LNCAP (cell line): Measurements from ENCODE around the gene UNC5A.

Source experiments
- TF ChIP-seq, protein P1 (sequence below): fragments of 450-650 bp; IDR thresholded peaks from 2 replicates; pipeline ENCODE4 v1.5.1; 2017; ENCODE audit warnings: mild to moderate bottlenecking

The UNC5A gene

DNA sequence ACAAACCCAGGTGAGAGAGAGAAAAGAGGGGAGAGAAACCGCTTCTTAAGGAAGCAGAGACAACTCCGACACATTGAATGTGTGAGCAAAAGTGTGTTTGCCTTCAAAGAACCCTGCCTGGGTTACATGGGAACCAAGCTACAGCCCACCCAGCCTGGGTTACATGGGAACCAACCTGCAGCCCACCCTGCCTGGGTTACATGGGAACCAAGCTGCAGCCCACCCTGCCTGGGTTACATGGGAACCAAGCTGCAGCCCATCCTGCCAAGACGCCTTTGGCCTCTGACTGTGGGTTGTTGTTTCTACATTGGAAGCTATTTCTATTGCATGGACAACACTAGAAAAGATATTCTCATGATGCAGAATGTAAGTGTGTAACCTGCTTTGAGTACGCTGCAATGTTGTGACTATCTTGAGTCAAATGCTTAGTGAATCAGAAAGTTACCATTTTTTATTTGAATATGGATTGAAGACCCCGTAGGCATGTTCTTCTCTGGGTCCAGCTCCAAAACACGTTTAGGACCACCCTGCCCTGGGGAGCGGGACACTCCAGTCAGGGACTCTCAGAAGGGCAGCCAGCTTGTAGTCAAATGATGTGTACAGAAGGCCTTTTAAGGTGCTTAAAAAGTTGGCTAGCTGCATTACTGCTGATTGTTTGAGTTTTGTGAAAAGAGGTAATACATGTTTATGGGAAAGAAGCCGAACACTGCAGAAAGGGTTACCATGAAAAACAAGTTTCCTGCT is 39.1 kb upstream of the UNC5A start:
- TF ChIP-seq, protein P1, sequence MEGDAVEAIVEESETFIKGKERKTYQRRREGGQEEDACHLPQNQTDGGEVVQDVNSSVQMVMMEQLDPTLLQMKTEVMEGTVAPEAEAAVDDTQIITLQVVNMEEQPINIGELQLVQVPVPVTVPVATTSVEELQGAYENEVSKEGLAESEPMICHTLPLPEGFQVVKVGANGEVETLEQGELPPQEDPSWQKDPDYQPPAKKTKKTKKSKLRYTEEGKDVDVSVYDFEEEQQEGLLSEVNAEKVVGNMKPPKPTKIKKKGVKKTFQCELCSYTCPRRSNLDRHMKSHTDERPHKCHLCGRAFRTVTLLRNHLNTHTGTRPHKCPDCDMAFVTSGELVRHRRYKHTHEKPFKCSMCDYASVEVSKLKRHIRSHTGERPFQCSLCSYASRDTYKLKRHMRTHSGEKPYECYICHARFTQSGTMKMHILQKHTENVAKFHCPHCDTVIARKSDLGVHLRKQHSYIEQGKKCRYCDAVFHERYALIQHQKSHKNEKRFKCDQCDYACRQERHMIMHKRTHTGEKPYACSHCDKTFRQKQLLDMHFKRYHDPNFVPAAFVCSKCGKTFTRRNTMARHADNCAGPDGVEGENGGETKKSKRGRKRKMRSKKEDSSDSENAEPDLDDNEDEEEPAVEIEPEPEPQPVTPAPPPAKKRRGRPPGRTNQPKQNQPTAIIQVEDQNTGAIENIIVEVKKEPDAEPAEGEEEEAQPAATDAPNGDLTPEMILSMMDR: no peak

DNA sequence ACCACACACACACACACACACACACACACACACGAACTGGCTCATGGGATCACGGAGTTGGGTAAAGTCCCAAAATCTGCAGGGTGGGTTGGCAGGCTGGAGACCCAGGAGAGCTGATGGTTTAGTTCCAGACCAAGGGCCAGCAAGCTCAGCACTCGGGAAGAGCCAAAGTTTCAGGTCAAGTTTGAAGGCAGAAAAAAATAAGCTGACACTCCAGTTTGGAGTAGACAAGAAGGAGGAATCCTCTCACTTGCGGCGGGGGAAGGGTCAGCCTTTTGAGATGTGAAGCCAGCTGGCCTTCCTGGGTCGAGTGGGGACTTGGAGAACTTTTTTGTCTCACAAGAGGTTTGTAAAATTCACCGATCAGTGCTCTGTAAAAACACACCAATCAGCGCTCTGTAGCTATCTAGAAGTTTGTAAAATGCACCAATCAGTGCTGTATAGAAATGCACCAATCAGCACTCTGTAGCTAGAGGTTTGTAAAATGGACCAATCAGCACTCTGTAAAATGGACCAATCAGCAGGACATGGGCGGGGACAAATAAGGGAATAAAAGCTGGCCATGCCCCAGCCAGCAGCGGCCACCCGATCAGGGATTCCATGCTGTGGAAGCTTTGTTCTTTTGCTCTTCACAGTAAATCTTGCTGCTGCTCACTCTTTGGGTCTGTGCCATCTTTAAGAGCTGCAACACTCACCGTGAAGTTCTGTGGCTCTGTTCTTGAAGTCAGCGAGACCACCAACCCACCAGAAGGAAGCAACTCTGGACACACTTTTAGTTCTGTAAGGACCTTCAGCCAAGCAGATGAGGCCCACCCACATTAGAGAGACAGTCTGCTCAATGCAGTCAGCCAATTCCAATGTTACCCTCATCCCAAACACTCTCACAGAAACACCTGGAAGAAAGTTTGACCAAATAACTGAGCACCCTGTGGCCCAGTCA is 37.8 kb upstream of the UNC5A start:
- TF ChIP-seq, protein P1: no peak

DNA sequence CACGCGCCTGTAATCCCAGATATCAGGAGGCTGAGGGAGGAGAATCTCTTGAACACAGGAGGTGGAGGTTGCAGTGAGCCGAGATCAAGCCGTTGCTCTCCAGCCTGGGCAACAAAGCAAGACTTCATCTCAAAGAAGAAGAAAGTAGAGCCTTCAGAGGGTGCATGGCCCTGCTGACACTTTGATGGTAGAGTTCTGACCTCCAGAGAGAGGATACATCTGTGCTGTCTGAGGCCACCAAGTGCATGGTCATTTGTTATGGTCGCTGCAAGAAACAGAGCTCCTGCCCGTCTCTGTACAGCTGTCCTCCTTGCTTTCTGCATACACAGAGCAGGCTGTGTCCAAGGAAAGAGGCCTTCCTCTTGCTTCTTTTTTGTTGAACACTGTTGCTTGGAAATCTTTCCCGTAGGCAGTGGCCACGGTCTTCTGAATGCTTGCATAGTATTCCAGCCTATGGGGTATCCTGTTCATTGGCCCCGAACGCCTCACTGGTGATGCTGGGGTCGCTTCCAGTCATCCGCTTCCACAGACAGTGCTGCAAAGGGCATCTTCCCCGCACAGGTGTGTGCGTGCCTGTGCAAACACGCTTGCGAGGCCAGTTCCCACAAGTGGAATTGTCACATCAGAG is 36.8 kb upstream of the UNC5A start:
- TF ChIP-seq, protein P1: no peak

DNA sequence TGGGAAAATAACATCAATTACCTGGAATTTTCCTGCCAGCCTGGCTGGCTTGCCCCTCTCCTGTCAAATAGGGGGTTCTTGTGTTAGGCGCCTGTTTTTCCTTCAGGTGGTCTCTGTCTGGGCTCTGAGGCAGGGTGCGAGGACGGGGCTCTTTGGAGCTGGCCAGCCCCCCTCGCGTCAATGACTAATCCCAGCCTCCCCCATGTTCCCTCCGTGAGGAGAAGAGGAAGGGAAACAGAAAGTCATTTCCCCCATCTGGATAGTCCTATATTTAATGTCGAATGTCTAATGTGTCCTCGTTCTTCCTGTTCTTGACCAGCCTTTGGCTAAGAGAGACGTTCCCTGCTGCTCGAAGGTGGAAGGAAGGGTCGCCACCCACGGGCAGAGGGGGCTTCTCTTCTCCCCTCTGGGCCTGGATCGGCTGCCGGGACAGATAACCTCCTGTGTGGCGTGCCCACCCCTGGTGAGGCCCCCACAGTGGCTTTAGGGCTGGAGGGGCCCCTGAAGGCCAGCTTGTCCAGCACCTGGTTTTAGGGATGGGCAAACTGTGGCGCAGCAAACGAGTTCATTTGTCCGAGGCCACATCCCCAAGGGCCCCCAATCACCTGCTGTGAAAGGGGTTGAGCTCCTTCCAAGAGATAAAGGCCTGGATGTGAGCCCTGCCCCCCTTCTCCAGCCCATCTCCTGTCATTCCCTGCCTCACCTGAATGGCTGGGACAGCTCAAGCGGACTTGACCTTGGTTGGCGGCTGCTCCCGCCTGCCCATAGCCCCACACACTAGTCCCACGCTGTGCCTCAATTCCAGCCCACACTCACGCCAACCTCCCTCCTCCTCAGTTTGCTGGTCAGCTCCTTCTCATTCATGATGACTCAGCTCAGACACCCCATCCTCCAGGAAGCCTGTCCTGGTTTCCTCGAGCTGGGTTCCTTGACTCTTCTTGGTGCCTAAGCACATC is 35.9 kb upstream of the UNC5A start:
- TF ChIP-seq, protein P1: no peak

DNA sequence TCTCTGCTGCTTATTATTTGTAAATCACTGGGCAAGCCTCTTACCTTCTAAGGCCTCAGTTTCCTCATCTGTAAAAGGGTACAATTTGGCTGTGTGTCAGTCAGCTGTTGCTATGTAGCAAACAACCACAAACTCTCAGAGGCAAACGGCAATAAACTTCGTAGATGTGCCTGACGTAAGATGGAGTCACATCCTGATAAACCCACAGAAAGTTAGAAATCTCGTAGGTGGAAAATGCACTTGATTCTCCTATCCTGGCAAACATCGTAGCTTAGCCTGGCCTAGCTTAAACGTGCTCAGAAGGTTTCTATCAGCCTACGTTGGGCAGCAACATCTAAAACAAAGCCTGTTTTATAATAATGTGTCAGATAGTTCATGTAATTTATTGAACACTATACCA is 35.0 kb upstream of the UNC5A start:
- TF ChIP-seq, protein P1: no peak

DNA sequence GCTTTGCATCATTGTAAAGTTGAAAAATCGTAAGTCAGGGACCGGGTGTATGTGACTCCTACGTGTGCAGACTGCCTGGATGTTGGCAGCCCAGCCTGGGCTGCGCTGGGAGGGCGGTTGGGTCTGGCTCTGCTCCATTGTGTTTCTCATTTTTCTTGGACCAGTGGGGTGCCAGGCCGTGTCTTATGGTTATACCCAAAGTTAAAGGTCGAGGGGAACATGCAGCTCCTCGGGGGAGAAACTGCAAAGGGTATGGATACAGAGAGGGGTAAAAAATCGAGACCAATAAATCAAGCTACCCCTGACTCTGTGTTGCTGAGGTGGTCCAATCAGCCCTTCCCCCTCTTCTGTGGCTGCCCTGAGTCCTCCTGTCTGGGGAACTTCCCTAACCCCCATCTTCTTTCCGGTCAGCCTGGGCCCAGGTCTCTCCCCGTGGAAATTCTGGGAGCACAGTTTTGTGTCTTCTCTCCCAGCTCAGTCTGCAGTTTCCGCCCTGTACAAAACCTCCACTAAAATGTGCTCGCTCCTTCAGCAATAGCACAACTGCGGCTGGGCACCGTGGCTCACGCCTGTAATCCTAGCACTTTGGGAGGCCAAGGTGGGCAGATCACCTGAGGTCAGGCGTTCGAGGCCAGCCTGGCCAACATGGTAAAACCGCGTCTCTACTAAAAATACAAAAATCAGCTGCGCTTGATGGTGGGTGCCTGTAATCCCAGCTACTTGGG is 34.1 kb upstream of the UNC5A start:
- TF ChIP-seq, protein P1: no peak
